AG09309 (cell line): ENCODE measurements around the gene KRTAP10-8.
"Not testable (repeated sequence)": the region's sequence is repeated elsewhere in the genome, so short reads cannot be mapped to it uniquely, and the experiment has no call there.

ENCODE experiments used
- DNase-seq: peaks from one replicate; pipeline ENCODE4 v3.0.0-alpha.2; 2010; ENCODE audit warnings: low read depth
- H3K4me3 ChIP-seq: 2 replicates; pipeline ENCODE4 v1.5.1; 2011; ENCODE audit warnings: mild to moderate bottlenecking, low read depth, low read length, moderate library complexity; ENCODE audit not compliant: control insufficient read depth
- TF ChIP-seq, protein P1 (sequence below): IDR thresholded peaks from 2 replicates; pipeline ENCODE4 v1.5.1; 2011; ENCODE audit warnings: mild to moderate bottlenecking, low read depth, low read length, inconsistent platforms; ENCODE audit not compliant: insufficient read depth, control insufficient read depth; ENCODE audit errors: missing control alignments

Gene KRTAP10-8

GRCh38 chr21:44568667-44569556, 43.0 kb upstream of the KRTAP10-8 start:
- no peak for DNase-seq

DNA sequence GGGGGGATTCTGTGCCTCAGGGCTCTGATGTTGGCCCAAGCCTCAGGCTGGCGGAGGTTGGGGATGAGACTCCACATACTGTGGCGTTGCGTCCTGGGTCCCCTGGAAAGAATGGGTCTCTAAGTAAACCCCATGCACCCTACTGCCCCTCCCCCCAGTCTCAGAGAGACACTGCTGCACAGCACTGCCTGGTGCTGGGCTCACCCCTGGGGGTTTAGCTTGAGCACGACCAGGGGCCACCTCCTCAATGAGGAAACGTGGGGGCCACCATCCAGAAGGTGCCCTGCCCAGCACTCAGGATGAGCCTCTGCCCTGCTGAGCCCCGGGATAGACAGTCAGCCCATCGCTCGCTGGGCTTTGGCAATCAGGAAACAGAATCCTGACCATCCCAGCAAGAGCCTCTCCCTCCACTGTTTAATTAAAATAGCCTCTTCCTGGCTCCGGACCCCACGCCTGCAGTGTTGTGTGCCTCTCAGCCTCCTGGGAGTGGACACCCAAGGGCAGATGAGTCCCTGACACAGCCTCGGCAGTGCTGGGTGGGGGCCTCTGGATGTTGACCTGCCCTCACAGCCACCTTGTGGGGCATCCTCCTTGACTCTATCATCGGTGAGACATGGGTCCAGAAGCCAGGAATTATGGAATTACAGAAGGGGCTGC, 41.9 kb upstream of the KRTAP10-8 start:
- no peak overlapping the region for H3K4me3 ChIP-seq
- TF ChIP-seq, protein P1, sequence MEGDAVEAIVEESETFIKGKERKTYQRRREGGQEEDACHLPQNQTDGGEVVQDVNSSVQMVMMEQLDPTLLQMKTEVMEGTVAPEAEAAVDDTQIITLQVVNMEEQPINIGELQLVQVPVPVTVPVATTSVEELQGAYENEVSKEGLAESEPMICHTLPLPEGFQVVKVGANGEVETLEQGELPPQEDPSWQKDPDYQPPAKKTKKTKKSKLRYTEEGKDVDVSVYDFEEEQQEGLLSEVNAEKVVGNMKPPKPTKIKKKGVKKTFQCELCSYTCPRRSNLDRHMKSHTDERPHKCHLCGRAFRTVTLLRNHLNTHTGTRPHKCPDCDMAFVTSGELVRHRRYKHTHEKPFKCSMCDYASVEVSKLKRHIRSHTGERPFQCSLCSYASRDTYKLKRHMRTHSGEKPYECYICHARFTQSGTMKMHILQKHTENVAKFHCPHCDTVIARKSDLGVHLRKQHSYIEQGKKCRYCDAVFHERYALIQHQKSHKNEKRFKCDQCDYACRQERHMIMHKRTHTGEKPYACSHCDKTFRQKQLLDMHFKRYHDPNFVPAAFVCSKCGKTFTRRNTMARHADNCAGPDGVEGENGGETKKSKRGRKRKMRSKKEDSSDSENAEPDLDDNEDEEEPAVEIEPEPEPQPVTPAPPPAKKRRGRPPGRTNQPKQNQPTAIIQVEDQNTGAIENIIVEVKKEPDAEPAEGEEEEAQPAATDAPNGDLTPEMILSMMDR, result no peak

More at GRCh38 chr21:44568667-44569556, 43.0 kb upstream of the KRTAP10-8 start:
- TF ChIP-seq, protein P1, result no peak
- no peak overlapping the region for H3K4me3 ChIP-seq

DNA sequence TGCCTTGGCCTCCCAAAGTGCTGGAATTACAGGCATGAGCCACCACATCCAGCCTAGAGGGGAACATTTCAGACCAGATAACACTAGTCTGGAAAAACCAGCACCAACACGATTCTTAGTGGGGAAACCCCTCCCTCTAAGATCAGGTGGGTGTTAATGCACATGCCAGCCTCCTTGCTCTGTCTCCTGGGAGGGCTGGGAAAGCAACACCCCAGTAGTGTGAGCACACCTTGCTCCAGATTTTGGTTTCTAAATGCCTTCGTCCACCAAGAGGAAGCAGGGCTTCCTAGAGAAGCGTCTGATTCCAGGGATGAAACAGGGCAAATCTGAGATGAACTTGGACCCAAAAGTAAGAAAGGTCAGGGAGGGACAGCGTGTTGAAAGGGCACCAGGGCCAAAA, 40.6 kb upstream of the KRTAP10-8 start:
- DNase-seq, result no peak

More for the DNA sequence above, 41.9 kb upstream of the KRTAP10-8 start:
- no peak for DNase-seq

DNA sequence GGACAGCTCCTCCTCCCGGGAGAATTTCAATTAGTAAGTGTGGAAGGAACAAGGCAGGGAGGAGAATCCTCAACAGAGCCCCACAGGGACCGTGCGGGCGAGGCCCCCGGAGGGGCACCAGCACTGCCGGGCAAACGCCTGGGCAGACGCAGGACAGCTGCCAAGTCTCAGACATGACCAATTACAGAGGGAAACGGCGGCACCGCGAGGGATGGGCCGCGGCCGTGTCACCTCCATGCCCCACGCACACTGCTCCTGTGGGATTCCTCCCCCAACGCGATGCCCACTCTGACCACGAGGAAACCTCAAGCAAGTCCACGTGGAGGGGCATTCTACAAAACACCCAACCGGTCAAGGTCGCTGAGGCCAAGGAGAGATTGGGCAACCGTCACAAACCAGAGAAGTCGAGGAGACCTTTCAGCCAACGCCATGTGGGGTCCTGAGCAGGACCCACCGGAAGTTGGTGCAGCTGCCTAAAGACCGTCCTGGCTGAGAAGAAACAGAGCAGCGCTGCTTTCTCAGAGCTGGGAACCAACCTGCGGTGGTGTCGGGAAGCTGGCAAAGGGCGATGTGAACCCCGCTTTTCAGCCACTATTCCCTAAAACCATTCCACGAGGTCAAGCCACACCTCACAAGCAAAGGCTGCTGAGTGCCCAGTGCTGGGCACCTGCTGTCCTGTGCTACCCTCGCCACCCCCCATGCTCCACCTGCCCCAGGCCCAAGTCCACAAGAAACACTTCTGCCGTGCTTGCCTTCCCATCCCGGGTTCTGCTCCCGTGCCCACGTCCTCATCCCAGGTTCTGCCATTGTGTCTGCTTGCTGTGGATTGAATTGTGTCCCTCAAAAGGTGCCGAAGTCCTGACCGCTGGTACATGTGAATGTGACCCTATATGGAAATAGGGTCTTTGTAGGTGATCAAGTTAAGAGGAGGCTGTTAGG, 39.8 kb upstream of the KRTAP10-8 start:
- no peak overlapping the region for H3K4me3 ChIP-seq
- TF ChIP-seq, protein P1, result no peak
- no peak for DNase-seq

More for the DNA sequence above, 40.6 kb upstream of the KRTAP10-8 start:
- H3K4me3 ChIP-seq, result no peak overlapping the region
- TF ChIP-seq, protein P1, result no peak

DNA sequence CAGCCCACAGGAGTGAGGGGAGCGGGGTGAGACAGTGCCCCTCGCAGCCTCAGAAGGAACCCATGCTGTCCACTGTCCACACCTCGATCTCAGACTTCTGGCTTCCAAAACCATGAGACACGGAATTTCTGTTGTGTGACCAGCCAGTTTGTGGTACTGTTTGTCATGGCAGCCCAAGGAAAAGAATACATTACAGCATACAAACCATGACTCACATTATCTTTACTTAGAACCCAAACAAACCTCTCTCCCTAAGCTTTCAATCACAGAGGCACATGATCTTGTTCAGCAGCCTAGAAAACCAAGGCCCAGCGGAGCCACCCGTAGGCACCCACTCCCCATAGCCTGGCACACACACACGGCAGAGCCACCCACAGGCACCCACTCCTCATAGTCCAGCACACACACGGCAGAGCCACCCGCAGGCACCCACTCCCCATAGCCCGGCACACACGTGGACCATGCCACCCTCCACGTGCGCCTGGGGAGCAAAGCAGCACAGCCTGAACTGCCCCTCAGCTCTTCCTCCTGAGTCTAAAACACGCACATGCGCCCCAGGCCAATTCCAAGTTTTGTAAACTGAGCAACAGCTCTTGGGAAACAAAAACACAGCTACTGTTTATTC, 38.8 kb upstream of the KRTAP10-8 start:
- TF ChIP-seq, protein P1, result no peak
- H3K4me3 ChIP-seq, result no peak overlapping the region
- no peak for DNase-seq

DNA sequence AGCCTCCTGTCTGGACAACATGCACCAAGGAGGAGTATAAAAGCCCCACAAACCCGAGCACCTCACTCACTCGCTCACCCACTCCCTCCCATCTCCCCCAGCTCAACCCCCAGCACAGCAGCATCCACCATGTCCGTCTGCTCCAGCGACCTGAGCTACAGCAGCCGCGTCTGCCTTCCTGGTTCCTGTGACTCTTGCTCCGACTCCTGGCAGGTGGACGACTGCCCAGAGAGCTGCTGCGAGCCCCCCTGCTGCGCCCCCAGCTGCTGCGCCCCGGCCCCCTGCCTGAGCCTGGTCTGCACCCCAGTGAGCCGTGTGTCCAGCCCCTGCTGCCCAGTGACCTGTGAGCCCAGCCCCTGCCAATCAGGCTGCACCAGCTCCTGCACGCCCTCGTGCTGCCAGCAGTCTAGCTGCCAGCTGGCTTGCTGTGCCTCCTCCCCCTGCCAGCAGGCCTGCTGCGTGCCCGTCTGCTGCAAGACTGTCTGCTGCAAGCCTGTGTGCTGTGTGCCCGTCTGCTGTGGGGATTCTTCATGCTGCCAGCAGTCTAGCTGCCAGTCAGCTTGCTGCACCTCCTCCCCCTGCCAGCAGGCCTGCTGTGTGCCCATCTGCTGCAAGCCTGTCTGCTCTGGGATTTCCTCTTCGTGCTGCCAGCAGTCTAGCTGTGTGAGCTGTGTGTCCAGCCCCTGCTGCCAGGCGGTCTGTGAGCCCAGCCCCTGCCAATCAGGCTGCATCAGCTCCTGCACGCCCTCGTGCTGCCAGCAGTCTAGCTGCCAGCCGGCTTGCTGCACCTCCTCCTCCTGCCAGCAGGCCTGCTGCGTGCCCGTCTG, 38.0 kb upstream of the KRTAP10-8 start, which contains the start of gene KRTAP10-4:
Gene KRTAP10-4, plus strand, starts transcription at position 100 of the 827 bp plus-strand sequence. Its CDS starts 30 bp downstream, at position 130.
- H3K4me3 ChIP-seq, DNase-seq: not testable (repeated sequence)
